ENCODE data around the gene POLR2J2. TPM values are rescaled to one million over a fixed set of nuclear protein-coding genes. Genes with fewer than 3 reads are reported as not detected.
A peak's percentile ranks its signal among the peaks of the same experiment; 100 is the strongest.
"Not testable (repeated sequence)": the region's sequence is repeated elsewhere in the genome, so short reads cannot be mapped to it uniquely, and the experiment has no call there.

The POLR2J2 gene
- total RNA-seq, 1 donor from 2014 or later, result 2.4 TPM

GRCh38 chr7:102671956-102672307, 469 bp upstream of the POLR2J2 start:
- not testable (repeated sequence) for DNase-seq (ENCODE audit: low read depth in 2 of 2)

GRCh38 chr7:102667523-102667922, 3.9 kb downstream of the POLR2J2 start:
- not testable (repeated sequence) for DNase-seq (ENCODE audit: low read depth in 2 of 2)

GRCh38 chr7:102666850-102667249, 4.6 kb downstream of the POLR2J2 start:
- DNase-seq (ENCODE audit: low read depth in 2 of 2), result not testable (repeated sequence)

- DNase-seq (ENCODE audit: low read depth in 2 of 2), result not testable (repeated sequence)
Measured at GRCh38 chr7:102664765-102665164, 6.7 kb downstream of the POLR2J2 start.

GRCh38 chr7:102649924-102650323, 21.5 kb downstream of the POLR2J2 start, which contains the start of gene SPDYE2B:
Gene SPDYE2B (plus strand): TSS chr7:102650319. CDS start chr7:102652349, 2,030 bp downstream.
- DNase-seq (ENCODE audit: low read depth in 2 of 2), result not testable (repeated sequence)

- DNase-seq (ENCODE audit: low read depth in 2 of 2), result not testable (repeated sequence)
Measured at GRCh38 chr7:102647813-102648212, 23.6 kb downstream of the POLR2J2 start.

GRCh38 chr7:102643404-102643803, 28.1 kb downstream of the POLR2J2 start:
- not testable (repeated sequence) for DNase-seq (ENCODE audit: low read depth in 2 of 2)

GRCh38 chr7:102642691-102643090, 28.8 kb downstream of the POLR2J2 start, which contains the start of gene UPK3BL1:
Gene UPK3BL1 (minus strand): TSS chr7:102642791. CDS start chr7:102642741, 50 bp downstream.
- DNase-seq (ENCODE audit: low read depth in 2 of 2), result not testable (repeated sequence)

GRCh38 chr7:102638848-102639247, 32.6 kb downstream of the POLR2J2 start:
- not testable (repeated sequence) for DNase-seq (ENCODE audit: low read depth in 2 of 2)

GRCh38 chr7:102636956-102637355, 34.5 kb downstream of the POLR2J2 start:
- not testable (repeated sequence) for DNase-seq (ENCODE audit: low read depth in 2 of 2)

GRCh38 chr7:102635354-102635753, 36.1 kb downstream of the POLR2J2 start:
- DNase-seq (ENCODE audit: low read depth in 2 of 2), result not testable (repeated sequence)

GRCh38 chr7:102634299-102634698, 37.2 kb downstream of the POLR2J2 start:
- DNase-seq (ENCODE audit: low read depth in 2 of 2), result not testable (repeated sequence)

GRCh38 chr7:102630622-102631021, 40.8 kb downstream of the POLR2J2 start:
- not testable (repeated sequence) for DNase-seq (ENCODE audit: low read depth in 2 of 2)

GRCh38 chr7:102627271-102627904, 44.1 kb downstream of the POLR2J2 start:
- DNase-seq (ENCODE audit: low read depth in 2 of 2), result not testable (repeated sequence)

- DNase-seq (ENCODE audit: low read depth in 2 of 2), result not testable (repeated sequence)
Measured at GRCh38 chr7:102618122-102618521, 53.3 kb downstream of the POLR2J2 start.

- DNase-seq (ENCODE audit: low read depth in 2 of 2), result peak in 1 of 2 donors; percentile 9
Measured at GRCh38 chr7:102616507-102617125, 54.8 kb downstream of the POLR2J2 start, which contains the start of gene RASA4. Gene RASA4 (minus strand): TSS chr7:102616756. CDS start chr7:102616689, 67 bp downstream.

Other genes with a start within 250 kb of the POLR2J2 start
- gene ORAI2, start 238.1 kb downstream of the POLR2J2 start, total RNA-seq, result 45.3 and 57.7 TPM in 2 replicates
- gene ALKBH4, start 206.8 kb downstream of the POLR2J2 start, total RNA-seq, result 8.9 and 10.5 TPM in 2 replicates
- gene LRWD1, start 206.7 kb downstream of the POLR2J2 start, total RNA-seq, result 13.5 and 17.7 TPM in 2 replicates
- 26.8 and 32.5 TPM in 2 replicates for gene POLR2J, start 192.7 kb downstream of the POLR2J2 start, total RNA-seq
- gene RASA4B, start 153.9 kb downstream of the POLR2J2 start, total RNA-seq, result 1.4 and 1.7 TPM in 2 replicates
- gene UPK3BL2, start 128.0 kb downstream of the POLR2J2 start, total RNA-seq, result 0.22 and 2.6 TPM in 2 replicates
- gene SPDYE2, start 120.4 kb downstream of the POLR2J2 start, total RNA-seq, result not detected in 2 replicates
- 13.3 and 26.8 TPM in 2 replicates for gene POLR2J3, start 99.1 kb downstream of the POLR2J2 start, total RNA-seq
- gene RASA4, start 54.9 kb downstream of the POLR2J2 start, total RNA-seq, result 3.1 and 3.8 TPM in 2 replicates
- 2.4 and 6.9 TPM in 2 replicates for gene UPK3BL1, start 28.9 kb downstream of the POLR2J2 start, total RNA-seq
- not detected in 2 replicates for gene SPDYE2B, start 21.3 kb downstream of the POLR2J2 start, total RNA-seq
- 4.1 and 5.2 TPM in 2 replicates for gene FAM185A, start 77.3 kb upstream of the POLR2J2 start, total RNA-seq
- 0.20 and 2.0 TPM in 2 replicates for gene LRRC17, start 241.3 kb upstream of the POLR2J2 start, total RNA-seq

Measured in lung microvascular endothelial cell (primary cell).